GM11168 (cell line): ENCODE measurements around the gene ERBIN.
"Not testable (repeated sequence)": the region's sequence is repeated elsewhere in the genome, so short reads cannot be mapped to it uniquely, and the experiment has no call there.

Source experiments
- in situ Hi-C: fragments of 300-500 bp; cut with MboI; formaldehyde crosslinking; loops from one replicate; pipeline ENCODE4 v1.12.0; 2022; ENCODE audit warnings: low sequenced_read_pairs; ENCODE audit not compliant: unreplicated experiment

Gene ERBIN

DNA sequence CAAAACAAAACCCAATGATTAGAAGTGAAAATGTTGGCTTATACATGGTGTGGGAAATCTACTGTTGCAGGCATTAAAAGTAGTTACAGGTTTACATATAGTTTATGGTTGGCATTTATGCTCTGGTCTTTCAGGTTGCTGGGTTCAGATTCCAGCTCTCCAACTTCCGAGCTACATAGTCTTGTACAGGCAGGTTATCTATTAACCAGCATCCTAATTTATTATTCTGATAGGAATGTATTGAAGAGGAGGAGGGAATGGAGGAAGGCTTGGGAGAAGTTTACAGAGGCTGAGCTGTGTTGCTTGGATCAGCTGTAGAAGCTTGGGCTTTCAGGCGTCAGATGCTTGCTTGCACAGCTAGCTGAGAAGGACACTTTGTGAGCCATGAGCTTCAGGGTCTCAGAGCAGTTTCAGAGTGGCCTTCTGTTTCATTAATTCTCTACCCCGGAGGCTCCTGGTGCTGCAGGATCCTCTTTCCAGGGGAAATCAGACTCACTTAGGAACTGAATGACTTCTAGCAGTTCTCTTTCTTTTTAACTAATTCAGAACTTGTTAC, 11.7 kb upstream of the ERBIN start:
- in situ Hi-C loops: no loop called here

DNA sequence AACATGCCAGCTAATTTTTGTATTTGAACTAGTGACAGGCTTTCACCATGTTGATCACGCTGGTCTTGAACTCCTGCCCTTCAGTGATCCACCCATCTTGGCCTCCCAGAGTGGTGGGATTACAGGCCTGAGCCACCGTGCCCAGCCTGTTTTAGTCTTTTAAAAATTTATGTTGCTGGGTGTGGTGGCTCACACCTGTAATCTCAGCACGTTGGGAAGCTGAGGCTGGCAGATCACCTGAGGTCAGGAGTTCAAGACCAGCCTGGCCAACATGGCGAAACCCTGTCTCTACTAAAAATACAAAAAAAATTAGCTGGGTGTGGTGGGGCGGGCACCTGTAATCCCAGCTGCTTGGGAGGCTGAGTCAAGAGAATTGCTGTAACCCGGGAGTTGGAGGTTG, 10.7 kb upstream of the ERBIN start:
- in situ Hi-C loops: not testable (repeated sequence)

DNA sequence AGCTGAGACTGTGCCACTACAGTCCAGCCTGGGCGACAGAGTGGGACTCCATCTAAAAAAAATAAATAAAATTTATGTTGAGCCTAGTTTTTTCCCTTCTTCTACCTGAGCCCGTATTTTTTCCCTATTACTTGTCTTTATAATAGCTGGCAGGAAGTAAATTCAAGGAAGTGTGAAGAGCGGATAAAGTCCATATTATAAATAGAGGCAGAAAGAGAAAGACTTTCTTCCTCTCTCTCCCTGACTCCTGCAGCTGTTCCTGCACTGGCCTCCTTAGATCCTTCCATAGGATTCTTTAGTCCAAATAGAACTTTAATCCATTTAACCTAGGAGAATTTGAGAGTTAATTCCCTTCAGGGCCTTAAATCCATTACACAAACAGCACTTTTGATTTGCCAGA, 10.3 kb upstream of the ERBIN start:
- in situ Hi-C loops: no loop called here

DNA sequence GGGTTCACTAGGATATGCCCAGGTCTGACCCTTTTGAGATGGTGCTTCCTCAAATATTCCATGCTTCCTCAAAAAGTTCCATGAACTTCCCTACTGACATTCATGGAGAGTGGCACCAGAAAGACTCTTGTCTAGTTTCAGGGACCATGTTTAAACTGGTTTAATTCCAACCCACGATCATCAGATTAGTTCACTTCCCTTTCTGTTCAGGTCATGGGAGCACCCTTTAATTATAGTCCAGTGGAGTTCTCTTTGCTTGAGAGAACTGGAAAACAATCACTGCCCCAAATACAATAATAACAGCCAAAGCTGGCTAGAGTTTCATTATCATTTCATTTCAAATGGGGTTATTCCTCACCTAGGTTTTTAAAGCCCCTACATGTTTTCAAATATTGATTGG, 9.7 kb upstream of the ERBIN start:
- in situ Hi-C loops: no loop called here

DNA sequence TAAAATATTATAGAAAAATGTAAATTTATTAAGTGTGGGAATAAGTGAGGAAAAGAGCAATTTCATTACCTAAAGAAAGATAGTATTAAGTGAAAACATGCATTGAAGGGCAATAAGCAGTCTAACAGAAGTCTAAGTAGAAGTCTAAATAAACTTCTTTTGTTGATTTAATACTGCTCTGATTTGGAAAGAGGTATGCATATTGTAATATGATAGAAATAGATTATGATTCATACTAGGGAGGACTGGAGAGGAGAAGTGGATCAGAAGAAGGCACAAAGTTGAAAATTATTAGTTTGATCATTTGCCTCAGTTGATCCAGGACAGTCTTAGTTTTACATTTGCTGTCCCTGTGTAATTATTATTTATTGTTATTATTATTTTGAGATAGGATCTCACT, 6.6 kb upstream of the ERBIN start:
- in situ Hi-C loops: loop anchor here (10.0 kb wide), 1 partner anchor 175 kb away; no protein-coding TSS in a partner anchor

DNA sequence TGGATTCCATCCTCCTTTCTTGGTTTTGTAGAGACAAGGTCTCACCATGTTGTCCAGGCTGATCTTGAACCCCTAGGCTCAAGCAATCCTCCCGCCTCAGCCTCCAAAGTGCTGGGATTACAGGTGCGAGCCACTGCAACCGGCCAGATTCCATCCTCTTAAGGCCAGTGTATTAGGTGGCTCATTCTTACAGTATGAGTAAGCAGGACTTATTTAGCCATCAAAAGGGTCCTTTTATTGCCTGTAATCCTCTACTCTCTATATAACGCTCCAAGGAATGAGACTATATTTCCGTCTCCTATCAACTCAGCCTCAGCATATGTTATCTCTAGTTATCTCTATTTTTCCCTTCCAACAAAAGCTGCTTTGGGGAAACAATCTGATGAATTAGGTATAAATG, 3.0 kb upstream of the ERBIN start:
- in situ Hi-C loops: loop anchor here (10.0 kb wide), 1 partner anchor 179 kb away; no protein-coding TSS in a partner anchor

DNA sequence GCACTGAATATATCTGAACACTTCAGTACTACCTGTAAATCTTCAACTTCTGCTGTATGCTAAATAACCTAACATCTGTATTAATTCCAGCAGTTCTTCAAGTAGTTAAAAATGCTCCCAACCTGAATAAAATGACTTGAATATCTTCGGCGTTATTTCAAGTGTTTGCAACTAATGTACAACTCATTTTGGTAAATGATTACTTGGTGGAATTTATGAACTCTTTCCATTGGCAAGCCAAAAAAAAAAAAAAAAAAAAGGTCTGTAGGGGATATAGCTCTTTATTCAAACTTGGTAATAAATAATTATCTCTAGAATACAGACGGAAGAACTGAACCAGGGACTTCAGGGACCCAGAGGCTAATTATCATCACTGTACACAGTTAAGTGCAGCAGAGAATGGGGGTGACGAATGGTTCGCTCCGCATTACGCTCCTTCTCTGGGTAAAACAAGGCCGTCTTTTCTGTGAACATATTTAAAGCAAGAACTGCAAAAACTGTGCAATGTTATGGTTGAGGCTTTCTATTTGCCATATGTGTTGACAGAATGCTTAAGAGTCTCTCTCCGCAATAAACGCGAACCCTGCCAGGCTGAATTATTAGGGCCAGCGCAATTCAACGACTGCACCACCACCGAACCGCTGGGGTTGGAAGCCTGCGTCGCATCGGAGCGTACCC, 1.9 kb upstream of the ERBIN start:
- in situ Hi-C loops: loop anchor here (10.0 kb wide), 1 partner anchor 180 kb away; no protein-coding TSS in a partner anchor

DNA sequence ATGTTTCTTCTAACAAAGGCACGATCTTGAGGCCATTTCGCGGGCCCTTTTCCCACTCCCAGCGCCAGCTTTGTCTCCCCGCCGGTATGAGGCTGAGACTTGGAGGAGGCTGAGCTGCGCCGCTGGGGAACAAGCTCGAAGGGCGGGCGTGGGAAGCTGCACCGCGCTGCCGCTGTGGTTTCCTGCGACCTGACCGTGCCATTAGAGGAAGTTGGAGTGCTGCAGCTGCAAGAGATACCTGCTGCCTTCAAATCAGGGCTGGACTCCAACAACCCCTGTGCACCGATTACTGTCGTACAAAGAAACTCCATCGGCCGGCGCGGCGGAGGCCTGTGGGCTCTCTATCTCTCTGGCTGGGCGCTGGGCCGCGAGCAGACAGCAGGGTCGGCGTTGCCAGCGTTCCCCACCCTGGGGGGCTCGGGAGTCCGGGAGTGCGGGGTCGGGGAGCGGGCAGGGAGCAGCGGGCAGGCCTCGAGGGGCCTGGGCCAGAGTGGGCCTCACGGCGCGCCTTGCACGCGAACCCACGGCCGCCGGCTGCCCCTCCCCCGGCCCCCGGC, 1.3 kb upstream of the ERBIN start:
- in situ Hi-C loops: loop anchor here (10.0 kb wide), 1 partner anchor 180 kb away; no protein-coding TSS in a partner anchor

DNA sequence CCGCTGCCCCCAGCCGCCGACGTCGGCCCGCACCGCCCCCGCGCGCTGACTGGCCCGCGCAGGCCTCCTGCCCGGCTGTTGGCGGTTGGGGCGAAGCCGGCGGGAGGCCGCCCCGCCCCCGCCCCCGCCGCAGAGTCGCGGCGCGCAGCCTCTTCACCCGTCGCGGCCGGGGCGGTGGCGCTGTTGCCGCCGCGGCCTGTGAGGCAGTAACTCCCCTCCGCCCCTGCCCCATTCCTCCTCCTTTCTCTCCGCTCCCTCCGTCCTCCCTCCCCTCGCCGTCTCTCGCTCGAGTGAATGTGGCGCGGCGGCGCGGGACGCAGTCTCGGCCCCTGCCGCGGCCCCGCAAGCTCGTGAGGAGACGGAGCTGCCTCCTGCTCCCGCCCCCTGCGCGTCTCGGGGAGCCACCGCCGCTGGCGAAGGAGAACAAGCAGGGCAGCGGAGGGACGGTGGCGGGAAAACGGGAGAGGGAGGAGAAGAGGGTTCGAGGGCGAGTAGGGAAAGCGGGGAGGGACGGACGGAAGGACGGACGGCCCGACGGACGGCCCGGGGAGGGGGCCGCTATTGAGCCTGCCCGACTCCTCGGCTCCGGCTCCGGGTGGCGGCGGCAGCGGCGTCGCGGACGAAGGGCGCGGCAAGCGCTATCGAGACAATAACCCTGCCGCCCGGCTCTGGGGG, 637 bp upstream of the ERBIN start:
- in situ Hi-C loops: loop anchor here (10.0 kb wide), 1 partner anchor 181 kb away; no protein-coding TSS in a partner anchor

DNA sequence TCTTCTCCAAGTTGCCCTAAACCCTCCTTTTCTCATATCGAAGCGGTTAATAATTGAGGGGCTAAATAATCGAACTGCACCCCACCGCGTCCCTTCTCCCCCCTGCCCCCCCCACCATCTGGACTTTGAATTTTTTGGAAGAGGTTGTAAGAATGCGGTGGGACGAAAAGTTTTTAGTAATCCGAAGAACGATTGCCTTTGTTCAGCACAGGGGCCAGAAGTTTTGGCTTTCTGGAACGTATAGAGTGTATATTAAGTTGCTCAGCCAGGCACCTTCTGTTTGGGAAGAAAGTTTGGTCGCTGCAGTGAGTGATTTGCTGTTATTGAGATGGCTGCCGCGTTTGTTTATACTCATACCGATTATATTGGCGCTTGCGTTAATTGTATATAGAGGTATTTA, 518 bp downstream of the ERBIN start:
- in situ Hi-C loops: loop anchor here (10.0 kb wide), 1 partner anchor 182 kb away; no protein-coding TSS in a partner anchor

DNA sequence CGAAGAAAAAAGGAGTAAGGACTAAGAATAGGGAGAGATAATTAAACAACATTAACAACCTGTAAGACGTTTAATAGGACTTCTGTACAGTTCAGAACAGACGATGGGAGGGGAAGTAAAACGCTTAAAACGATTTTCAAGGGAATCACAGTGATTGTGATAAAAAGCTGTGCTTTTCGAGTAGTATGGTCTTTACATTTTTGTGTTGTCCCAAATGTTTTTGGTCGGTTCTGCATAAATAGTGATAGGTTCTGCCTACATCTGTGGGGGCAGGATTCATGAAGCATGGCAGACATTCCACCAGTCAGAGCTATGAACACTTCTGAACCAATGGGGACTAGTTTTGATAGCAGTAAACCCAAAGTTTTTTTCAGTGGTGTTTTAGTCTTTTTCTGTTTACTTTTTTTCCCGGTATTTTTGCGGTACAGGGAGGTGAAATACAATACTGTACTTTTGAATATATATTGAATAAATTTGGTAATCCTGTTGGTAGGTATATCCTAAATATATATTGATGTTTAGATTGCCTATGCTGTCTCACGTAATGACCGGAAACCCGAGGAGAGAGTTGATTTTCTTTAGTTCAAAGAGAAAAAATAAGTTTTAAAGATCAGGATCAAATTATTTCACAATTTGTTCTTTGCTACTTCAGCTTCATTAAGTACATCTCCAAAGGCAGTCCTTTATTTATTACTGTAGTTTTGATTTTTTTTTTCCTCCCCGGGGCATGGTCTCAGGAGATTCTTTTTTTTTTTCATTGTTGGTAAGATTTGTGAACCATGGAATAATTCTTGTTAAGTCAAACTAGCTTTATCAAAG, 1.3 kb downstream of the ERBIN start:
- in situ Hi-C loops: loop anchor here (10.0 kb wide), 1 partner anchor 183 kb away; no protein-coding TSS in a partner anchor

DNA sequence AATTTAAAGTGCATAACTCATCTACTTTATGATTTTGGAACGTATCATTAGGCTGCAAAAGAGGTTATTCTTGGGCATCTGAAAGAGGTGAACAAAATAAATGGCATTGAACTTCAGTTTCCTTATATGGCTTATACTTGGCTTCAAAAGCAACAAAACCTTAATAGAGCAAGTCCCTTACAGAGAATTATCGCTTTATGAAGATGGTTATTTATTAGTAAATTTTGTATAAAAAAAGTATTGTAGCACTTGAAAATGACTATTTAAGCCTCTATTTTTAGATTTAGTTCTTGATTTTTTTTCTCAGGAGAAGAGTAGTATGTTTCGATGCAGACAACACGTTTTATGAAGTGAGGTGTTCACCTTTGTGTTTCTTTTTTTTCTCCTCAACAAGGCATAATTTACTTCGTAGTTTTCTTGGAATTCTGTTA, 2.0 kb downstream of the ERBIN start:
- in situ Hi-C loops: loop anchor here (10.0 kb wide), 1 partner anchor 184 kb away; no protein-coding TSS in a partner anchor

DNA sequence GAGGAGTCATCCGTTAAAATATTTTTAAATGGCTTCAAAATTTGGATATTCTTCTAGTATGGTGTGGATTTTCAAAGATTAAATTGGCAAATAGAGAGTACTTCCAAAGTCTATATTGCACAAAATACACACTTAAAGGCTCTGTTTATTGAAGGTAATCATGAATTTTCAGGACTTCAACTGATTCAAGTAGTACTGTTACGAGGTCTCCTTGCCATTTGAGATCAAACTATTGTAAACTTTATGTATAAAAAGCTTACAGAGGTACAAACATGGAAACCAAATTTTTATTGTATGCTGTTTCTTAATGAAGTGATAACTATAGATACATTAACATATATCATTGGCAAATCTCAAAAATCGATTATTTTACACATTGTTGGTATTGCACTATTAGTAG, 2.5 kb downstream of the ERBIN start:
- in situ Hi-C loops: loop anchor here (10.0 kb wide), 1 partner anchor 184 kb away; no protein-coding TSS in a partner anchor

DNA sequence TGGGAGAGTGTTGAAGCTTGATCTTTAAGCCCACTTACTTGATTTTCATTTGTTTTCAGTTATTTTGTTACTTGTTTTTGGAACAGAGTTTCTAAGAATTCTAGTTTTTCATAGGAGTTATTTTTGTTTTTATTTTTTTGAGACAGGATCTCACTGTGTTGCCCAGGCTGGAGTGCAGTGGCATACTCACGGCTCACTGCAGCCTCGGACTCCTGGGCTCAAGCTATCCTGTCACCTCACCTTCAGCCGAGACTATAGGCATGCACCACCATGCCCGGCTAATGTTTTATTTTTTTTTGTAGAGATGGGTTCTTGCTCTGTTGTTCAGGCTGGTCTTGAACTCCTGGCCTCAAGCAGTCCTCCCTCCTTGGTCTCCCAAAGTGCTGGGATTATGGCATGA, 6.3 kb downstream of the ERBIN start:
- in situ Hi-C loops: no loop called here

DNA sequence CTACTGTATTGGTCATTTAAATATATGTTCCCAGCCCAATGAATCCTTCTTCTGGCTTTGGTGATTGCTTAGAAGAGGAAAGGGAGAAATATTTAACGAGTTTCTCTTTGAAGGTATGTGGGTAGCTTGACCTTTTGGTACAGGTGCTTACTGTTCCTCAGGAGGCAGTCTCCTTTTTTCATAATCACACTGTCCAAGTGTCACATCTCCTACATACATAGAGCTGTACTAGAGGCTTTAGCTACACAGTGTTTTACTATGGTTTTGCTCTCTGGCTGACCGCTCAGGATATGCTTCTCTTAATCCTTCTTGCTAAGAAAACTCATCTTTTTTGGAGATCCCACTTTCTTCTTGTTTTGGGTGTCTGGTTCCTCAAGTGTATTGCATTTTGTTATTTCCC, 6.9 kb downstream of the ERBIN start:
- in situ Hi-C loops: no loop called here

DNA sequence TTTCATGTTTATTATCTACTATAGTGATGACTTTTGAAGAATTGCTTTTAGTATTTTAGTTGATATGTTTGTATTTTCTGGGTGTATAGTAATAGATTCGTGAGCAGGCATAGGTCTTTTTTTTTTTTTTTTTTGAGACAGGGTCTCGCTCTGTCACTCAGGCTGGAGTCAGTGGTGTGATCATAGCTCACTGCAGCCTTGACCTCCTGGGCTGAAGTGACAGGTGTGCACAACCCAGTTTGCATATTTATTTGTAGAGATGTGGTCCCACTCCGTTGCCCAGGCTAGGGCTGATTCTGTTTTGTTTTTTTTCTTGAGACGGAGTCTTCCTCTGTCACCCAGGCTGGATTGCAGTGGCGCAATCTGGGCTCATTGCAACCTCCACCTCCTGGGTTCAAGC, 11.9 kb downstream of the ERBIN start:
- in situ Hi-C loops: no loop called here

DNA sequence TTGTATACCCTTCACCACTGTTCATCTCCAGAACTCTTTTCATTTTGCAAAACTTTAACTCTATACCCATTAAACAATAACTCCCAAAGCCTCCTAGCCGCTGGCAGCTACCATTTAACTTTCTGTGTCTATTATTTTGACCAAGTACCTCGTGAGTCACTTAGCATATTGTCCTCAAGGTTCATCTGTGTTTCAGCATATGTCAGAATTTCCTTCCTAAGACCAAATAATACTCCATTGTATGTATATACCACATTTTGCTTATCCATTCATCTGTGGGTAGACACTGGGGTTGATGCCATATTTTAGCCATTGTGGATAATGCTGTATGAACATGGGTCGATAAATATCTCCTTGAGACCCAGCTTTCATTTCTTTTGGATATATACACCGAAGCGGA, 17.4 kb downstream of the ERBIN start:
- in situ Hi-C loops: no loop called here

DNA sequence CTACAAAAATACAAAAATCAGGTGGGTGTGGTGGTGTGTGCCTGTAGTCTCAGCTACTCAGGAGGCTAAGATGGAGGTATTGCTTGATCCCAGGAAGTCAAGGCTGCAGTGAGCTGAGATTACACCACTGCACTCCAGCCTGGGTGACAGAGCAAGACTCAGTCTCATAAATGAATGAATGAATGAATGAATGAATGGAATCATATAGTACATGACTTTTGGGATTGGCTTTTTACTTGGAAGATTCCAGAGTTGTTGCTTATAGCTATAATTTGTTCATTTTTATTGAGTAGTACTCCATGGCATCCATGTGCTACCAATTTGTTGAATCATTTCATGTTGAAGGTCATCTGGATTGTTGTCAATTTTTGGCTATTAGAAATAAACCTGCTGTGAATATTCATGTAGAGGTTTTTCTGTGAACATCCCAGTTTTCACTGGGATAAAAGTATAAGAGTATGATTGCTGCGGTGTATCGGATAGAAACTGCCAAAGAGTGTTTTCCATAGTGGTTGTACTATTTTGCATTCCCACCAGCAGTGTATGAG, 19.9 kb downstream of the ERBIN start:
- in situ Hi-C loops: no loop called here

DNA sequence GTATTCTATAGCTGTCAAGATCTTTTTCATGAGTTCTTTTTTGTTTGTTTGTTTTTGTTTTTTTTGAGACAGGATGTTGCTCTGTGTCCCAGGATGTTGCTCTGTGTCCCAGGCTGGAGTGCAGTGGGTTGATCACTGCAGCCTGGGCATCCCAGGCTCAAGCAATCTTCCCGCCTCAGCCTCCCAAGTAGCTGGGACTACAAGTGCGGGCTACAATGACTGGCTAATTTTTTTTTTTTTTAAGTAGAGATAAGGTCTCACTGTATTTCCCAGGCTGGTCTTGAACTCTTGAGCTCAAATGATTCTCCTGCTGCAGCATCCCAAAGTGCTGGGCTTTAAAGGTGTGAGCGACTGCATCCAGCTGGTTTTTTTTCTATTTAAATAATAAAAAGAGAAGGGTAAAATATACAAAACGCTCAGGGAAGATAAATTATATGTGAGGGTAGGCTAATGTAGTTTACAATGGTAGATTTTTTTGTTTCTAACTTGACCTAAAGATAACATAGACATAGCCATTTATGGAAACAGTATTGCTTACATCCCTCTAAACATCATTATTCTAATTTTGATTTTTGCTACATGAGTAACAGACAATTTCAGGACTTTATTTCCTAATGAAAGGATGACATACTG, 21.9 kb downstream of the ERBIN start:
- in situ Hi-C loops: no loop called here
